CD4-positive, alpha-beta T cell treated with Interleukin-6 for 4 hours (primary cell): ENCODE data around the gene APOL4.
"Not testable (repeated sequence)": the region's sequence is repeated elsewhere in the genome, so short reads cannot be mapped to it uniquely, and the experiment has no call there.

Experiments used
- DNase-seq: peaks from one replicate; pipeline ENCODE4 v3.0.0-alpha.2; 2020; ENCODE audit warnings: mixed read lengths

Gene APOL4

GRCh38 chr22:36231051-36231450, 29.4 kb upstream of the APOL4 start:
- not testable (repeated sequence) for DNase-seq

DNA sequence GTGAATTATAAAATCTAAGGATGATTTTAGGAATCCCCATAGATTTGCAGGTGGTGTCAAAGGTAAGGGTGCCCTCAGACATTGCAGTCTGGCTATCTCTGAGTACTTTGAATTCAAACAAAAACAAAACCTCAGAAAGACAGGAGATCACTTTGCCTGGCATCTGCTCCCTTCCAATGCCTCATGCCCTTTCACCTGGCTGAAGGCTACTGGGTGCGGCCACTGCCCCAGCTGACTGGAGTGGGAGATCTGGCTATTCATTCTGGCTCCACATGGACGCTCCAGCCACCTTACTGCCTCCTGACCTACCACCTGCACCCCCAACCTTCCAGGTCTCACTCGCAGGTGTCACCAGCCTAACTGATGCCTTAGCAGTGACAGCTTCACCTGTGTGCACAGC, 28.0 kb upstream of the APOL4 start:
- not testable (repeated sequence) for DNase-seq

GRCh38 chr22:36228944-36229343, 27.3 kb upstream of the APOL4 start:
- DNase-seq = no peak

- DNase-seq = not testable (repeated sequence)
Measured at GRCh38 chr22:36228369-36228768, 26.8 kb upstream of the APOL4 start.

DNA sequence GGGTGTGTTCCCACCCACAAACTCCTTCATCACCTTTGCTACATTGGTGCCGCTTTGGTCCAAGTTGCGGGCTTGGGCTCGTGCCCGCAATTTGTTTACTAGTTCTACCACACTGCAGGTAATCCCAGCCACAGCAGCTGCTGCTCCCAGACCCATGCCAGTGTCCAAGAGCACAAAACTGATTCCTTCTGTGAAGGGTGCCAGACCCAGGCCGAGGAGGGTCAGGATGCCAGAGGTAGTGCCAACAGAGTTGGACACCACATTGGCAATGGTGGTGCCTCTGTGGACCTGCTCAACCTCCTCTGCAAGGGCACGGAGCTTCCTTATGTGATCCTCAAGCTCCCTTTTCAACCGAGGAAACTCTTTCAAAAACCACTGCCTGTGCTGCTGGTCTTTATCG, 26.2 kb upstream of the APOL4 start:
- DNase-seq = no peak

- DNase-seq = no peak
Measured at GRCh38 chr22:36227396-36227795, 25.8 kb upstream of the APOL4 start.

GRCh38 chr22:36226189-36226588, 24.6 kb upstream of the APOL4 start:
- no peak for DNase-seq

DNA sequence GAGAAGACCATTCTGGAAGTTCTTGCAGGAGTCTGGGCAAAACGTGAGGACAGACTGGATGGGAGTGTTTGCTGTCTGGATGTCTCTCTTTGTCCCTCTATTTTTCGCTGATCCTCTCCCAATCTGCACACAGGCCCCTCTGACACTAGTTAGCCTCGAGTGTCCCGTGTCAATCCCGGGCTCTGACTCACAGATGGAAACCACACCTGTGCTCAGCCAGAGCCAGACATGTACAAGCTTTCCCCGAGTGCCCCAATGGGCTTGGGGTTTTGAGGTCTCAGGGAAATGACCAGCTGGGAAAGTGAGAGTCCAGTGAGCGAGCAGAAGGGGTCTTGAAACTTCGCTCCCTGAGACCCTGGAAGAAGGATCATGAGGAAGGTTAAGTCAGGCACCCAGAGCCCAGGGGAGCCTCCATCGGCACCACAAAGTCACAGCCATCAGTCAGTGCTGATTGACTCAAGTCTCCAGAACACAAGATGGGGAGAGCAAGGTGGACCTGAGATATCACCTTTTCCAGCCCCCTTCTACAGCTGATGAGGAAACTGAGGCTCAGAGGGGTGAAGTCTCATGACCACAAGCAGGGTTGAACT, 23.8 kb upstream of the APOL4 start:
- no peak for DNase-seq

GRCh38 chr22:36224245-36224644, 22.6 kb upstream of the APOL4 start:
- no peak for DNase-seq

DNA sequence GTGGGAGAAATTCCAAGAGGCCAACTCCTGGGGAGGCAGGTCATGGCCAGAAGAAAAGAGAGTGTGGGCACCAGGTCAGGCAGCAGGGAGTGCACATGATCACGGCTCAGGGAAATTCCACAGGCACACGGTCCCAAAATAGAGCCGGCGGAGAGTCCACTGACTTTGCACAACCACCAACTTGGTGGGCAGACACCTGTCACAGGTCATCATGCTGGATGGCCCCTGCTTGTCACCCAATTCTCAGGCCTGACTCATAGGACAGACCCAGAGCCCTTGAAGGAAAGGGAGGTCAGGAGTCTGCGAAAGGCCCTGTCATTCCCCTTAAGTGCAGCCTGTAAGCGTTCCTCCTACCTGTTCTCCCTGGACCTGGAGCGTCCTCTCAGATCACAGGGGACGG, 21.9 kb upstream of the APOL4 start:
- DNase-seq = no peak

- no peak for DNase-seq
Measured at GRCh38 chr22:36222887-36223450, 21.4 kb upstream of the APOL4 start.

DNA sequence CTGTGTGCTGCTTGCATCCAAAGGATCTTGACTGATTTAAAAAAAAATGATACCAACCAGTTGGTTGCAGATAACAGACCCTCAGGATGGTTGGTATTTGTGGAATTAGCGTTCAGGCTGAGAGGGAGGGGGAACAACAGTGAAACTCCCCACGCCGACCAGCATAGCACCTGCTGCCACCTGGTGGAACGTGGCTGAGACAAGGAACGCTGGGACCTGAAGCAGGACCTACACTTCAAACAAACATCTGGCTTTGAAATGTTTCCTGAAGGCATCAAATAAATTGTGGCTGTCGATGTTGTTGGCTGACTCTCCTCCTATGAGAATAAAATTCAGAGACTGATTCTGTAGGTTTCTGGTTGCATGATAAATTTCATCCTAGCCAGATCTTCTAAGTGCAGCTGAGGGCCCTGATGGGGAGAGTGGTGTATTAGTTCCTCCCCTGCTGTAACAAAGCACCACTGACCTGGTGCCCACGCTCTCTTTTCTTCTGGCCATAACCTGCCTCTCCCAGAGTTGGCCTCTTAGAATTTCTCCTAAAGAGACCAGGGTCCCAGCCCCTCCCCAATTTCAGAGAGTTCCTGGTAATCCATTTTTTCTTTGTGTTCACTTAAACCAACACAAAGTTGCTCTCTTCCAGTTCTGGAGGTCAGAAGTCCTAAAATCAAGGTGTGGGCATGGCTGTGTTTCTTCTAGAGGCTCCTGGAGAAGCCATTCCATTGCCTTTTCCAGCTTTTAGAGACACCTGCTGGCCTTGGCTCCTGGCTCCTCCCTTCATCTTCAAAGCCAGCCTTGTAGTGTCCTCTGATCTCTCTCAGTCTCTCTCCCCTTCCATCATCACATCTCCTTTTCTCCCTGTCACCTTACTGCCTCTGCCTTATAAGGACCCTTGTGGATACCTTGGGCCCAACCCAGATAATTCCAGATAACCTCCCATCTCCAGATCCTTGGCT, 20.5 kb upstream of the APOL4 start:
- peak; percentile 73 for DNase-seq

GRCh38 chr22:36220451-36220921, 18.9 kb upstream of the APOL4 start:
- DNase-seq = no peak

GRCh38 chr22:36218648-36219193, 17.1 kb upstream of the APOL4 start:
- DNase-seq = no peak

DNA sequence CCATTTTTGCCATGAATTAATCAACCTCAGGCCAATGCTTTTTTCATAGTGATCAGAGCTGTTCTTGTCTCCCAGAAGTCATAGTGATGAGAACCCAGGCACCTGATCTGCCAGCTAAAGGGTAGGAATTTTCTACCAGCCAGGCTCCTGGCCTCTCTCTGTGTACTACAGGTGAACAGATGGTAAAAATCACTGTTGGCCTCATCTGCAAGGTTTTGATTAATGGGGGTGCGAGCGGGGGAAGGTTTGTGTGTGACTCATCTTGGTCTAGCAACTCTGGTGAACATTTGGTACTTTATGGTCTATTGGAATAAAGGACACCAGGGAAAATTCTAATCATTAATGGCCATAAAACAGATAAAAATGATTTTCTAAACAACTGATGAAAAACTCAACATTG, 14.4 kb upstream of the APOL4 start:
- DNase-seq = no peak

GRCh38 chr22:36213586-36213985, 12.0 kb upstream of the APOL4 start:
- DNase-seq = no peak

GRCh38 chr22:36212901-36213300, 11.3 kb upstream of the APOL4 start:
- DNase-seq = no peak

DNA sequence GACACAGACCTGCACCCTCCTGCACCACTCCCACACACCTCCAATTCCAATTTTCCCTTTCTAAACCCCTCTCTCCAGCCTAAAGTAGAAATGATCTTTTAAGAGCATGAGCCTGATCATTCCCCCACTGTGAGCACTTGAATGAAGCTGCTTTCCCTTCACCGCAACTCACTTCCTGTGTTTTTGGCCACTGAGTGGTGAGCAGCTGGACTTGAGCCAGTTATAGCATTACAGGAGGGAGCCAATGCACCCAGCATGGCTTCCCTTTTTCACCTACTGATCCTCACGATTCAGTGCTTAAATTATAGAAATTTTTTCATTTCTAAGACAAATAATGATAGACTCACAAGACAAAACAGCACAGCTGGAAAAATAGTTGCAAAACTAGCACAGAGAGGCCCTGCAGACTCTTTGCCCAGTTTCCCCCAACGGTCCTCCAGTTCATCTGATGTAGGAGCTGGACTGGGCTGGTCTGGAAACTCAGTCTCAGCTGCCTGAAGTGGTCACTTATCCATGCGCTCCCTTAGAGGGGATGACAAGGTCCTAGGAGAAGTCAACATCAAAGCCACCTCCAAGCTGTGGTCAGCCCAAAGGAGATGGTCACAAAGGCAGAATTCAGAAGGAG, 9.7 kb upstream of the APOL4 start:
- no peak for DNase-seq

DNA sequence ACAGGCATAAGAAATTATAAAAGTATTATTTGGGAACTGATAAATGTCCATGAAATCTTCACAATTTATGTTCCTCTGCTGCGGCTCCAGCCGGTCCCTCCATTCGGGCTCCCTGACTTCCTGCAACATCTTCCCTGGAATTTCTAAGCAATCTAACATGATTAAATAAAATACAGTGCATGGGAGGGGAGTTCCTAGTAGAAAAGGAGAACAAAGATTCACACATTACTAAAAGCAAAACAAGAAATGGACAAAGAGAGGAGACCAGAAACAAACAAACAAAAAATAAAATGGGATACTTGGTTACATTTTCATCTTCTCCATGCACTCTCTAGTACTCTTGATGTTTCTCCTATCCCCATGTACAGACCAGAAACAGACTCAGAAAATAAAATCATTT, 8.6 kb upstream of the APOL4 start:
- DNase-seq = no peak

DNA sequence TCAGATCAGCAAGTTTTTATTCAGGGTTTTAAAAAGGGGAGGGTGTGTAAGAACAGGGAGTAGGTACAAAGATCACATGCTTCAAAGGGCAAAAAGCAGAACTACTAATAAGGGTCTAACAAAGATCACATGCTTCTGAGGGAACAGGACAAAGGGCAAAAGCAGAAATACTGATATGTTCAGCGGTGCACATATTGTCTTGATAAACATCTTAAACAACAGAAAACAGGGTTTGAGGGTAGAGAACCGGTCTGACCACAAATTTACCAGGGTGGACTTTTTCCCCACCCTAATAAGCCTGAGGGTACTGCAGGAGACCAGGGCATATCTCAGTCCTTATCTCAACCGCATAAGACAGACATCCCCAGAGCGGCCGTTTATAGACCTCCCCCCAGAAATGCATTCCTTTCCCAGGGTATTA, 7.9 kb upstream of the APOL4 start:
- not testable (repeated sequence) for DNase-seq

DNA sequence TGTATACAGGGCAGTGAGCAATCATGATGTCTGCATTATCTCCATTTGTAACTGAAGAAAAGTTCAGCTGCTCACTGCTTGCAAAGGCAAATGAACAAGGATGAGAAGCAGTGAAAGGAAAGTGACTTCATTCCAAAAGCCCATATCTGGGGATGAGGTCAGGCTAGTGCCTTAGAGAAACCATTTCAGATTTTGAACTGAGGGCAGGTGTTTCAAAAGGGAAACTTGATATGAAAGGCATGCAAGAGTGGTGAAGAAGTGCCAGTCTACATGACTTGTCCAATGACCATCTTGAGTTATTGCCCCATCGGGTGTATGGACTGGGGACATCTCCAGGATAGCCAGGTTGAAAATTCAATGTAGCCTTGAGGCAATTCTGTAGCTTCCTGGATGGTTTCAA, 7.3 kb upstream of the APOL4 start:
- no peak for DNase-seq

DNA sequence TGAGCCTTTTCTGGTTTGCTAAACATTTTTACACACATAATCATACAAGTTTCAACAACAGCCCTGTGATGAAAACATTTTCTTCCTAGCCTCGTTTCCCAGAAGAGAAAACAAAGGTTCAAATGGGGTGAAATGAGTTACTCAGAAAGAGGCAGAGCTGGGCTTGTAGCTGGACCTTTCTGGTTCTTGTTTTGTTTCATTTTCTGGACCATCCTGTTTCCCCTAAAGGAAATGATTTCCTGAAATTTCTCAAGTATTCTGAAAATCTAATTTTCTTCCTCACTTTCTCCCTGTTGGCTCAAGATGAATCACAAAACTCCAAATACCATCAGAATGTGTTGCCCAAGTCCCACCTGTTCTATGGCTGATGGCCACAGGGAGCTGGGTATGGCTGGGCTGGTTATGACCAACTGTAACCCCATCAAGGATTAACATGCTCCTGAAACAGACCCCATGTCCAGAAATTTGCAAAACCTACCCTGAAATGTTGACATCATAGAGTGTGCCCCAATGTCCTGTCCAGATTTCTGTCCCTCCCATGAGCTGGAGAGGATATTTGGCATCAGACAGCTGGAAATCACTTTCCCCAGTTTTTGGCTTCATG, 6.7 kb upstream of the APOL4 start:
- DNase-seq = no peak

DNA sequence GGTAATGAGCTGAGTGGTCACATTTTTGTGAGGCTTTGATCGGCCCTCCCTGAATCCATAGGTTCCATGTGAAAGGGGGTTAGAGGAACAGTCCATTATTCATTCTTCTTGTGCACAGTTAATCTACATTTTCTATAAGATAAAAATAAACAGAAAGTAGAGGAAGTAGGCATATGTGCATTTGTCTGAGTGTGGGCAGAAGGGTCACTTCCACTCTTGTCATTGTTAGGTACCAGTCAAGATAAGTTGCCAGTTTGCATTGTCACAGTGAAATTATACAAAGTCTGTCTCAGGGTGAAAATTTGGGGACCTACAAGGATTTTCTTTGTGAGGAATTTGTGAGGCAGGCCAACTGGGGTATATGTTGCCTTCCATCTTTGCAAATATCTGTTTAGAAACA, 4.6 kb upstream of the APOL4 start:
- DNase-seq = no peak
